ENCODE data around the gene SLC20A1. TPM values are rescaled to one million over a fixed set of nuclear protein-coding genes. Genes with fewer than 3 reads are reported as not detected.
"Not testable (repeated sequence)": the region's sequence is repeated elsewhere in the genome, so short reads cannot be mapped to it uniquely, and the experiment has no call there.

SLC20A1 gene
- total RNA-seq, 1 experiment from 2014 or later = 48.3 TPM

DNA sequence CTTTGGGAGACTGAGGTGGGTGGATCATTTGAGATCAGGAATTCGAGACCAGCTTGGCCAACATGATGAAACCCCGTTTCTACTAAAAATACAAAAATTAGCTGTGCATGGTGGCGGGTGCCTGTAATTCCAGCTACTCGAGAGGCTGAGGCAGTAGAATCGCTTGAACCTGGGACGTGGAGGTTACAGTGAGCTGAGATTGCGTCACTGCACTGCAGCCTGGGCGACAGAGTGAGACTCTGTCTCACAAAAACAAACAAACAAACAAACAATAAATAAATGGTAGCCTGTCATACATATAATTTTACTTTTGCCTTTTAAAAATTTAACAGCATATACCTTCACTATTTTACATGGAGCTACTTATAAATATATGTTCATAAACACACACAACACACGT is 61.2 kb downstream of the SLC20A1 start:
- not testable (repeated sequence) for H3K36me3 ChIP-seq; H3K27ac ChIP-seq; DNase-seq (ENCODE audit: low read depth in 1 of 2, low spot score in 2 of 2); H3K4me3 ChIP-seq; H3K27me3 ChIP-seq (replicated peaks); H3K4me1 ChIP-seq (replicated peaks); H3K9me3 ChIP-seq (replicated peaks)

DNA sequence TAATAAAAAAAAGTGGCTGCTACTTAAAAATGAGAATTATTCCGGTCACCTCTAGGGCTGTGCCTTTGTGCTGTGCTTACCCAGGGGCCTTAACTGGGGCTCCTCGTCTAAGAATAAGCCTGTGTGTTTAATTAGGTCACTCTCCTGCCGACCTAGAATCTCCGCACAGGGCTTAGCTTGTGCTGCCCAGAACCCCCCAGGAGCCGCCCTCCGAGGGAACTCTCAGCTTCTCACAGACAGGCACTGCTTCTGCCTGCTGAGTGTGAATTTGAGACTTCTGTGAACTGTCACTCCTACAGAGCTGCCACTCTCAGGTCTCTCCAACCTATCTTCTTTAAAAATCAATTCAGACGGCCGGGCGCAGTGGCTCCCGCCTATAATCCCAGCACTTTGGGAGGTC is 63.2 kb downstream of the SLC20A1 start:
- H3K27ac ChIP-seq = no peak overlapping the region
- no peak overlapping the region for H3K4me3 ChIP-seq
- H3K36me3 ChIP-seq = no peaks in the 10 kb centered on the region
- H3K4me1 ChIP-seq (replicated peaks) = no peaks in the 10 kb centered on the region
- no peaks in the 10 kb centered on the region for H3K9me3 ChIP-seq (replicated peaks)
- no peaks in the 10 kb centered on the region for H3K27me3 ChIP-seq (replicated peaks)
- peak in 1 of 2 experiments; percentile 20 for DNase-seq (ENCODE audit: low read depth in 1 of 2, low spot score in 2 of 2)

DNA sequence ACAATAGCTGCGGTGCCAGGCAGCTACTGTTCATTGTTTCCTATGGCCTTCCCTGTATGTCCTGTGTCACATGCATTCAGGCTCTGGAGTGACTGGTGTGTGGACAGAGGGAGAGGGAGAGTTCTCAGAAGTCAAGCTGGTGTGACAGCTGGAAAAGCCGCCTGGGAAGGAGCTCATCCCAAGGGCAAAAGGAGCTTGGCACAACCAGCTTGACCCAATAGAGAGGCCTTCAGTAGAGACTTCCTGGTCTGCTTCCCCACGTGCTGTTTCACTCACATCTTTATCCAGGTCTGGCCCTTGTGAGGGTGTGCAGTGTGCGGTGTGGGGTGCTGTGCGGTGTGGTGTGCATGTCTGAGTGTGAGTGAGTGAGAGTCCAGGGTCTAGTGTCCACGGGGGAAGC is 64.0 kb downstream of the SLC20A1 start:
- peak in 1 of 2 experiments; percentile 17 for DNase-seq (ENCODE audit: low read depth in 1 of 2, low spot score in 2 of 2)
- H3K27ac ChIP-seq = no peak overlapping the region
- no peaks in the 10 kb centered on the region for H3K27me3 ChIP-seq (replicated peaks)
- no peak overlapping the region for H3K4me3 ChIP-seq
- H3K9me3 ChIP-seq (replicated peaks) = no peaks in the 10 kb centered on the region
- H3K4me1 ChIP-seq (replicated peaks) = no peaks in the 10 kb centered on the region
- no peaks in the 10 kb centered on the region for H3K36me3 ChIP-seq

DNA sequence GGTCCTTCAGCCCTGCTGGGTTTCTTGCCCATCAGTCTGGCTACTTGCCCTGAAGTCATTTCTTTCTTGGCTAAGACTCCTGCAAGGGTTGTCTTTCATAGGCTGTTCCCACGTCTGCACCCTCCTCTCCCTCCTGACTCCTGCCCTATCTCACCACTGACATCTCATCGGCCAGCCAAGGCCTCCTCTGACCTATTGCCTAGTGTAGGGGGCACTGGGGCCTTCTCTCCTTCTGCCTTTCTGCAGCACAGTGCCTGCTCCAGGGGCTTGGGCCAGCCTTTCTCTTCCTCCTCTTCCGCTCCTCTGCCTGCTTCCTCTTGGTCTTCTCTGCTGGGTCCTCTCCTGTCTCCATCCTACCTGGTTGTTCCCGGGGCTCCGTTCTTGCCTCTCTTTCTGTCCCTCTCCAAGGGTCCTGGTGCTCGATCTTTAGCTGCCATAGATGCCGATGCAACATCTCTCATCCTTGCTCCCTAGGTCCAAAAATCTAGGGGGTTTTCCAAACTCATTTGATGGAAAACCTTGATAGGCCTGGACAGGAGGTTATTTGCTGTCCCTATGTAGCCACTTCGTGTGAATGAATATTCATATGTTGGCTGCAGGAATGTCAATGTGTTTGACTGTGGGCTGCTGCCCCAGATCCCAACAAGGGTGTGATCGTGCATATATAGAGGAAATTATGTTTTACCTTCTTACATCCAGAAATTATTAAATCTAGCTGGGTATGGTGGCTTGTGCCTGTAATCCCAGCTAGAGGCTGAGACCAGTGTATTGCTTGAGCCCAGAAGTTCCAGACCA is 65.4 kb downstream of the SLC20A1 start:
- H3K36me3 ChIP-seq = no peaks in the 10 kb centered on the region
- no peaks in the 10 kb centered on the region for H3K4me1 ChIP-seq (replicated peaks)
- H3K27me3 ChIP-seq (replicated peaks) = no peaks in the 10 kb centered on the region
- H3K9me3 ChIP-seq (replicated peaks) = no peaks in the 10 kb centered on the region
- H3K27ac ChIP-seq = no peak overlapping the region
- no peak overlapping the region for H3K4me3 ChIP-seq
- DNase-seq (ENCODE audit: low read depth in 1 of 2, low spot score in 2 of 2) = peak in 1 of 2 experiments; percentile 26

DNA sequence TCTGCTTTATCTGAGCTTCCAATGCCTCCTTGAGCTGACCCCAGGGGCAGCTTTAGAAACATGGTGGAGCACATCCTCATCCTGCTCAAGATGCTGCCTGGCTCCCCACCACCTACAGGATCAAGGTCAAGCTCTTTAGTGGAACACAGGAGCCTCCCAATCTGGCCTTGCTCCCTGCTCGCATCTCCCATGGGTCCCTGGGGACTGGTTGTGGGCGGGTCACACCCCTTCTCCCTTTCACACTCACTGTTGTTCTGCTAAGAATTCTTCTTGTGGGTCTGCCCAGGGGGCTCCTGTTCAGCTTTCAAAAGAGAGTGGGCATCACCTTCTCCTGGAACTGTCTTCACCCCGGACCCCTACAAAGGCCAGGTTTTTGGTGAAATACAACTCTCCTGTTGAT is 66.7 kb downstream of the SLC20A1 start:
- H3K9me3 ChIP-seq (replicated peaks) = no peaks in the 10 kb centered on the region
- no peaks in the 10 kb centered on the region for H3K27me3 ChIP-seq (replicated peaks)
- H3K4me1 ChIP-seq (replicated peaks) = no peaks in the 10 kb centered on the region
- H3K4me3 ChIP-seq = no peak overlapping the region
- H3K27ac ChIP-seq = no peak overlapping the region
- peak in 1 of 2 experiments; percentile 32 for DNase-seq (ENCODE audit: low read depth in 1 of 2, low spot score in 2 of 2)
- no peaks in the 10 kb centered on the region for H3K36me3 ChIP-seq

DNA sequence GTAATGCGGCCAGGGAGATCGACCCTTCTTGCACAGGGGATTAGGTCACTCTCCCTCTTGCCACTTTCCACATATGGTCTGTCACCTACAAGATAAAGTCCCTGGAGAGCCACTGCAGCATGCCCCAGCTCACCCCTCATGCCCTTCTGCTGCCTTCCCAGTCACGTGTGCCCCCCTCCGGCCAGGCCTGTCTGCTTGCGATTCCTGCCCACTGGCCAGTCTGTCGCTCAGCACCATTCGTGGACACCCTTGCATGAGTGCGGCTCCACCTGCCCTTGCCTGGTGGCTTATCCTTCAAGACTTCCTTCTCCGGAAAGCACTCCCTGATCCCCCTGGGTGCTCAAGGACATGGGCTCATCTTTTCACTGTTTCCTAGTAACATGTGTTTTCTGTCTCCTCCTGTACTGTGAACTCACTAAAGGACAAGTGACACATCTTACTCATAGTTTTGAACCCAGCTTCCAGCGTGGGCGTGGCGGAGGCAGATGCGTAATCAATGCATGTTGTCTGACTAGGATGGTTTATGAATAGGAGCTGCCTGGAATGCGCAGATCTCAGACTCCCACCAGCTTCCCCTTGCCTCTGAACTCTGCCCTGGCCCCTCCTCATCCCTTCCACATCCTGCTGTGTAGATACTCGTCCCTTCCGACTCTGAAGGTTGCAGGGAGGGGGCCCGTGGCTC is 67.3 kb downstream of the SLC20A1 start:
- Histone ChIP-seq H3K27ac (no peak overlapping the region), H3K27me3 (replicated peaks) (no peaks in the 10 kb centered on the region), H3K36me3 (no peaks in the 10 kb centered on the region), H3K9me3 (replicated peaks) (no peaks in the 10 kb centered on the region), H3K4me3 (no peak overlapping the region), H3K4me1 (replicated peaks) (no peaks in the 10 kb centered on the region)
- peak in 1 of 2 experiments; percentile 36 for DNase-seq (ENCODE audit: low read depth in 1 of 2, low spot score in 2 of 2)

Other genes with a start within 250 kb of the SLC20A1 start
- 1.4 and 5.5 TPM in 2 replicates for gene RGPD8, start 212.3 kb upstream of the SLC20A1 start, total RNA-seq (2014; rRNA removed; shearing (Covaris generic))
- 33.7 and 47.7 TPM in 2 replicates for gene TTL, start 163.8 kb upstream of the SLC20A1 start, total RNA-seq (2014; rRNA removed; shearing (Covaris generic))
- gene POLR1B, start 103.5 kb upstream of the SLC20A1 start, total RNA-seq (2014; rRNA removed; shearing (Covaris generic)) = 8.0 and 15.1 TPM in 2 replicates
- 4.9 and 14.2 TPM in 2 replicates for gene CHCHD5, start 61.3 kb upstream of the SLC20A1 start, total RNA-seq (2014; rRNA removed; shearing (Covaris generic))
- gene NT5DC4, start 75.1 kb downstream of the SLC20A1 start, total RNA-seq (2014; rRNA removed; shearing (Covaris generic)) = not detected in 2 replicates
- 25.1 and 33.4 TPM in 2 replicates for gene CKAP2L, start 118.7 kb downstream of the SLC20A1 start, total RNA-seq (2014; rRNA removed; shearing (Covaris generic))
- 0.16 and 1.5 TPM in 2 replicates for gene IL1A, start 138.6 kb downstream of the SLC20A1 start, total RNA-seq (2014; rRNA removed; shearing (Covaris generic))
- gene IL1B, start 190.8 kb downstream of the SLC20A1 start, total RNA-seq (2014; rRNA removed; shearing (Covaris generic)) = 4.2 and 4.3 TPM in 2 replicates